GM19324 (cell line): ENCODE data around the gene SH2D1B.
"Not testable (repeated sequence)": the region's sequence is repeated elsewhere in the genome, so short reads cannot be mapped to it uniquely, and the experiment has no call there.

ENCODE experiments used
- ATAC-seq: cut with Tn5 transposase; IDR thresholded peaks from one replicate; pipeline ENCODE4 v1.9.1; 2021; ENCODE audit warnings: mild to moderate bottlenecking, moderate library complexity; ENCODE audit not compliant: unreplicated experiment, low FRiP score

The SH2D1B gene, protein sequence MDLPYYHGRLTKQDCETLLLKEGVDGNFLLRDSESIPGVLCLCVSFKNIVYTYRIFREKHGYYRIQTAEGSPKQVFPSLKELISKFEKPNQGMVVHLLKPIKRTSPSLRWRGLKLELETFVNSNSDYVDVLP

GRCh38 chr1:162412002-162412401 lies at the start of gene SH2D1B:
TSS of gene SH2D1B (minus strand) at chr1:162412136. CDS start at chr1:162412016, 120 bp downstream.
- ATAC-seq, result no peak

DNA sequence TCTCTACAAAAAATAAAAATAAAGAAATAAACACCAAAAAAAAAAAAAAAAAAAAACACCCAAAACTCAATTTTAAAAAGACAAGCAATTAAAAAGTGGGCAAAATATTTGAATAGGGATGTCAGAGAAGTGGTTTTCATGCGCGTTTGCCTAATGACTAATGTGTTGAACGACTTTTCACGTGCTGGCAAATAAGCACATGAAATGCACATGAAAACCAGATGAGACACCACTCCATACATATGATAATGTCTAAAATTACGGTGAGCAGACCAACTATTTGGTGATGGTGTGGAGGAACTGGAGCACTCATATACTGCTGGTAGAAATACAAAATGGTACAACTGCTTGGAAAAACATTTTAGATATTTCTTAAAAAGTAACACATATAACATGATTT lies 46.3 kb upstream of the SH2D1B start:
- no peak for ATAC-seq

- ATAC-seq, result no peak
Measured at GRCh38 chr1:162456323-162456722, 44.4 kb upstream of the SH2D1B start.

- not testable (repeated sequence) for ATAC-seq
Measured at GRCh38 chr1:162454361-162454760, 42.4 kb upstream of the SH2D1B start.

DNA sequence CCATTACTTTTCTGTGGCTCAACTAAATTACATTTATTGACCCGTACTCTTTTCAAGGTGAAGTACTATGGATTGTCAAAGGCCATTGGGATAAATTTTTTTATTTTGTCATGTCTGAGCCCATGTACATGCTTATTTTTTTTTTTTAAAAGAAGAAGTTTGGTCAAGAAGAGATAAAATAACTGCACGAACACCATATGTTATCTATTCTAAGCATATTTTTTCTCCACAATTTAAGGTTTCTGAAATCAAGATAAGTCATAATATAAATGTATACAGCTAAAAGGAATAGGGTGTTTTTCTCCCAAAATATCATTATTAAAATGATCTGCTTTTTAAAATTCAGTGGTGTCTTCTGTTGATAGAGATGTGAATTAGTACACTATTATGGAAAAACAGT lies 35.0 kb upstream of the SH2D1B start:
- no peak for ATAC-seq

DNA sequence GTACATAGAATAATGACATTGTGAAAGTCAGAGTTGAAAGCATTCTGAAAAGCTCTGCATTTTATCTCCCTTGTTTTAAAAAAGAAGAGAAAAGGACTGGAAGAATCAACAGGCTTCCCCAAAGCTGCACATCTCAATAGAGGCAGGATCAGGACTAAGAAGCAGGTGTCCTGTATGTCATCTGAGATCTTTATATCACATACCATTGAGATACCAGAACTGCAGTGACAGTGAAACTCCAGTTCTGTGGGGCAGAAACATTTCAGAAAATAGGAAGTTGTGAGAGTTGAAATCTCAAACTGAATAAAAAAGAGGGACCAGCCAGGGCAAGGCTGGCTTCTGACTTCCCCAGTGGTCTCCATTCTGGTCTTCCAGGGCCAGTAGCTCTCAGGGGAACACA lies 33.0 kb upstream of the SH2D1B start:
- ATAC-seq, result no peak

GRCh38 chr1:162432977-162433713 lies 21.2 kb upstream of the SH2D1B start:
- ATAC-seq, result not testable (repeated sequence)

- no peak for ATAC-seq
Measured at GRCh38 chr1:162430583-162430982, 18.6 kb upstream of the SH2D1B start.

GRCh38 chr1:162422662-162423375 lies 10.9 kb upstream of the SH2D1B start:
- ATAC-seq, result no peak

- ATAC-seq, result no peak
Measured at GRCh38 chr1:162421258-162422164, 9.6 kb upstream of the SH2D1B start.

- ATAC-seq, result no peak
Measured at GRCh38 chr1:162420120-162420519, 8.2 kb upstream of the SH2D1B start.

- not testable (repeated sequence) for ATAC-seq
Measured at GRCh38 chr1:162419450-162419931, 7.6 kb upstream of the SH2D1B start.

GRCh38 chr1:162418584-162418983 lies 6.6 kb upstream of the SH2D1B start:
- not testable (repeated sequence) for ATAC-seq

- ATAC-seq, result no peak
Measured at GRCh38 chr1:162417650-162418049, 5.7 kb upstream of the SH2D1B start.

DNA sequence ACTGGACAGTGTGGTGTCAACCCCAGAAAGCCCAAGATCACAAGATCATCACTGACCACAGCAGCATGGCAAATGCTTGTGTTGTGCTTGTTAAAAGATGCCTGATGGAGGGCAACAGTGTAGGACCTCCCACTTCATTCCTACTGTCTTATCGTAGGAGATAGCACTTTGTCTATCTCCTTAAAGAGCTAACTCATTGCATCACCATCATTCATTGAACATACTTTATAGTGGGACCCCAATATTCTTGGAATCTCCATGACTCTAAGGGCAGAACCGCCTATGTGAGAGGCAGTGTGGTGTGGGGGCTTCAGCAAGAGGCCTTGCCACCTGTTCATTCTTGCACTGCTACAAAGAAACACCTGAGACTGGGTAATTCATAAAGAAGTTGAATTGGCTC lies 5.0 kb upstream of the SH2D1B start:
- no peak for ATAC-seq

GRCh38 chr1:162416215-162416614 lies 4.3 kb upstream of the SH2D1B start:
- no peak for ATAC-seq

GRCh38 chr1:162407539-162407938 lies 4.4 kb downstream of the SH2D1B start:
- no peak for ATAC-seq

- ATAC-seq, result no peak
Measured at GRCh38 chr1:162406811-162407210, 5.1 kb downstream of the SH2D1B start.

DNA sequence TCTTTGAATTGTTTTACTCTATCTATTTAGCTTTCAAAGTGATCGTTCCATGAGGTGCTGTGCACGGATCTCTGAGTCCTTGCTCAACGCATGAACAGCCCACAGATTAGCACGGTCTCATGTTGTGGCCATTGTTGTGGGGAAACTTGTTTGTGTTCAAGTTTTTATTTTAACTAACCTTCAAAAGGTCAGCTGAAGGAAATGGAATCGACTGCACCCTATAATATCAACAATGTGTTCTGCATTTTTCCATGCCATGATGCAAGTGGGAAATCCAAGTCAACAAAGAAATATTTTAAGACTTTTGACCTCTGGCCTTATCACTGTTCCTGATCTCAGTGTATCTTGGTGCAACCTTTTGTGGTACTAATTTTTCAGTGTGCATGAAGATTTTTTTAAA lies 6.1 kb downstream of the SH2D1B start:
- no peak for ATAC-seq

GRCh38 chr1:162404550-162405160 lies 7.3 kb downstream of the SH2D1B start:
- ATAC-seq, result no peak
